Calu3 (cell line): ENCODE measurements around the gene OSBPL5. TPM values are rescaled to one million over a fixed set of nuclear protein-coding genes. Genes with fewer than 3 reads are reported as not detected.

Source experiments
- BruUV-seq: library from RNA; stranded (reverse); fragments of 400-500 nt; replicated peaks from 2 replicates; lab custom pipeline; 2021; lab: Mats Ljungman, UMichigan
- CTCF ChIA-PET: fragments of 300-600 bp; sonication (Branson Sonifier 250); formaldehyde crosslinking; loops from one replicate; lab custom pipeline; 2022; ENCODE audit warnings: antibody characterized with exemption; lab: Charles Lee
- DNase-seq: peaks from one replicate; pipeline ENCODE4 v3.0.0; 2022
- H3K27ac Mint-ChIP-seq: one replicate; pipeline ENCODE4 v1.8.0; 2022; ENCODE audit warnings: mixed read lengths; ENCODE audit not compliant: unreplicated experiment
- H3K27me3 Mint-ChIP-seq: one replicate; pipeline ENCODE4 v1.8.0; 2022; ENCODE audit warnings: mixed read lengths; ENCODE audit not compliant: unreplicated experiment
- H3K36me3 Mint-ChIP-seq: one replicate; pipeline ENCODE4 v1.8.0; 2022; ENCODE audit warnings: mild to moderate bottlenecking, moderate library complexity, mixed read lengths; ENCODE audit not compliant: insufficient read depth, unreplicated experiment
- H3K4me1 Mint-ChIP-seq: one replicate; pipeline ENCODE4 v1.8.0; 2022; ENCODE audit warnings: mild to moderate bottlenecking, low read depth, mixed read lengths; ENCODE audit not compliant: unreplicated experiment
- H3K4me3 Mint-ChIP-seq: one replicate; pipeline ENCODE4 v1.8.0; 2022; ENCODE audit warnings: mild to moderate bottlenecking, low read depth, moderate library complexity, mixed read lengths; ENCODE audit not compliant: unreplicated experiment
- H3K9me3 Mint-ChIP-seq: one replicate; pipeline ENCODE4 v1.8.0; 2022; ENCODE audit warnings: low read depth, mixed read lengths; ENCODE audit not compliant: unreplicated experiment
- intact Hi-C: fragments of 100-400 bp; cut with micrococcal nuclease; formaldehyde crosslinking; loops from one replicate; pipeline ENCODE4 v1.10.0; 2022; ENCODE audit not compliant: unreplicated experiment
- total RNA-seq: library from RNA; stranded (reverse); gene quantifications from 2 replicates; pipeline ENCODE4 v1.2.3, GENCODE V29; 2022
- TF ChIP-seq, protein P1 (sequence below): fragments of 200-600 bp; IDR thresholded peaks from one replicate; pipeline ENCODE4 v1.8.0; 2022; ENCODE audit warnings: antibody characterized with exemption; ENCODE audit not compliant: unreplicated experiment

OSBPL5 gene
- total RNA-seq, 1 experiment from 2014 or later, result 7.1 TPM

DNA sequence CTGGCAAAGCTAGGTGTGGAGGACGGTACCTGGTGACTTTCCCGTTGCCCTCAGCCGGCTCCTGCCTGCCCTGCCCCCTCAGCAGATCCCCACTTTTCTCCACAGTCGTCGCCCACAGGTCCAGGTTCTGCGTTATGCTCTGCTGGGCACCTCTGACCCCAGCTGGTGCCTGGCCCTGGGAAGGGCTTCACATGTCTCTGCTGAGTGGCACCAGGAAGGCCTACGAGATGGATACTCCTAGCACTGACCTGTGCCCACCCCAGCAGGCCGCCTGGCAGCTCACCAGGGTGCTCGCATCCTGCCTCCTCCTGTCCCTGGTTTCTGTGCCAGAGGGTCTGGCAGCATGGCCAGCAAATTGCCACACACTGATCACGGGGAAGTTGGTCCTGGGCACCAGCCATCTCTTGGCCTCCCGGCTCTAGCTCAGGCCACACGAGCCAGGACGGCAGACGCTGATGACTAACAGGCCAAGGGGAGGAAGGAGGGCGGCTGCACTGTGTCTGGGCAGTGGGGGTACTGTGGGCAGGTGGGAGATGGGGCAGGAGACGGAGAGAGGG, 121.7 kb downstream of the OSBPL5 start:
- H3K9me3 Mint-ChIP-seq, result no peaks in the 10 kb centered on the region
- H3K27me3 Mint-ChIP-seq, result no peaks in the 10 kb centered on the region
- intact Hi-C loops, result no loop called here
- H3K4me1 Mint-ChIP-seq, result no peaks in the 10 kb centered on the region
- H3K27ac Mint-ChIP-seq, result no peak overlapping the region
- no peak for DNase-seq
- no peak overlapping the region for H3K4me3 Mint-ChIP-seq
- no TSS peak for BruUV-seq
- peaks cover 36% of the 10 kb centered on the region for H3K36me3 Mint-ChIP-seq
- CTCF ChIA-PET, result no interaction called here
- TF ChIP-seq, protein P1, sequence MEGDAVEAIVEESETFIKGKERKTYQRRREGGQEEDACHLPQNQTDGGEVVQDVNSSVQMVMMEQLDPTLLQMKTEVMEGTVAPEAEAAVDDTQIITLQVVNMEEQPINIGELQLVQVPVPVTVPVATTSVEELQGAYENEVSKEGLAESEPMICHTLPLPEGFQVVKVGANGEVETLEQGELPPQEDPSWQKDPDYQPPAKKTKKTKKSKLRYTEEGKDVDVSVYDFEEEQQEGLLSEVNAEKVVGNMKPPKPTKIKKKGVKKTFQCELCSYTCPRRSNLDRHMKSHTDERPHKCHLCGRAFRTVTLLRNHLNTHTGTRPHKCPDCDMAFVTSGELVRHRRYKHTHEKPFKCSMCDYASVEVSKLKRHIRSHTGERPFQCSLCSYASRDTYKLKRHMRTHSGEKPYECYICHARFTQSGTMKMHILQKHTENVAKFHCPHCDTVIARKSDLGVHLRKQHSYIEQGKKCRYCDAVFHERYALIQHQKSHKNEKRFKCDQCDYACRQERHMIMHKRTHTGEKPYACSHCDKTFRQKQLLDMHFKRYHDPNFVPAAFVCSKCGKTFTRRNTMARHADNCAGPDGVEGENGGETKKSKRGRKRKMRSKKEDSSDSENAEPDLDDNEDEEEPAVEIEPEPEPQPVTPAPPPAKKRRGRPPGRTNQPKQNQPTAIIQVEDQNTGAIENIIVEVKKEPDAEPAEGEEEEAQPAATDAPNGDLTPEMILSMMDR, result no peak

DNA sequence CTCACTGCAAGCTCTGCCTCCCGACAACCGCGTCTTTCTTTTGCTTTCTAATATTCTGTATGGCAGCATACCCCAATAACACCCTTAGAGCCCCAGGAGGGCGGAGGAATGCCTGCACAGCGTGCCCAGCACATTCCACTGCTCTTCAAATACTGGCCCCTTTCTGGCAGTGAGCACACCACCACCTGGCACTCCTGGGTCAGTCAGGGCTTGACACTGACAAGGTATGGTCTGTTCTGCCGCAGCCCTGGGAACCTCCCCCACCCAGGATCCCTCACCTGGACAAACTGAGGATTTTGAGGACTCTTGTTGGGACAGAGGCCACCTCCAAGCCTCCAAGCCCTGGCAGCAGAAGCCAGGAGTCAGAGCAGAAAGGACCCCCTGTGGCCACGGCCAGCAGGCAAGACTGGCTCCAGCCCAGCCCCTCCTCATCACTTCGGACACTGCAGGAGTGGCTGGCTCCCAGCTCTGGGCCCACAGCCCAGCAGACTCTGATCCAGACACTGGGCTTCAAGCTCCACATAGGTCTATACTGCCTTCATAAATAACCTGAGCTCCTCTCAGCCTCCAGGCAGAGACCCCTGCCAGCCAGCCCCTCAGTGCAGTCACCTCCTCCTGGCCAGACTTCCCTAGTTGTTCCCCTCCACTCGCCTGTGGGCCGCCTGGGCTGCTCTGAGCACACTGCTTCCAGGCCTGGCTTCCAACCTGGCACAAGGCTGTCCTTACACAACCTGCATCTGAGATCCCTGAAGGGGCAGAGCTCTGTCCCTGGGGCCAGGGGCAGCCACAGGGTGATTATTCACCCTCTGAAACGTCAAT, 122.4 kb downstream of the OSBPL5 start:
- no peaks in the 10 kb centered on the region for H3K9me3 Mint-ChIP-seq
- H3K27ac Mint-ChIP-seq, result no peak overlapping the region
- TF ChIP-seq, protein P1, result no peak
- no TSS peak for BruUV-seq
- H3K27me3 Mint-ChIP-seq, result no peaks in the 10 kb centered on the region
- no peak for DNase-seq
- no peaks in the 10 kb centered on the region for H3K4me1 Mint-ChIP-seq
- intact Hi-C loops, result no loop called here
- H3K4me3 Mint-ChIP-seq, result no peak overlapping the region
- CTCF ChIA-PET, result no interaction called here
- peaks cover 40% of the 10 kb centered on the region for H3K36me3 Mint-ChIP-seq

DNA sequence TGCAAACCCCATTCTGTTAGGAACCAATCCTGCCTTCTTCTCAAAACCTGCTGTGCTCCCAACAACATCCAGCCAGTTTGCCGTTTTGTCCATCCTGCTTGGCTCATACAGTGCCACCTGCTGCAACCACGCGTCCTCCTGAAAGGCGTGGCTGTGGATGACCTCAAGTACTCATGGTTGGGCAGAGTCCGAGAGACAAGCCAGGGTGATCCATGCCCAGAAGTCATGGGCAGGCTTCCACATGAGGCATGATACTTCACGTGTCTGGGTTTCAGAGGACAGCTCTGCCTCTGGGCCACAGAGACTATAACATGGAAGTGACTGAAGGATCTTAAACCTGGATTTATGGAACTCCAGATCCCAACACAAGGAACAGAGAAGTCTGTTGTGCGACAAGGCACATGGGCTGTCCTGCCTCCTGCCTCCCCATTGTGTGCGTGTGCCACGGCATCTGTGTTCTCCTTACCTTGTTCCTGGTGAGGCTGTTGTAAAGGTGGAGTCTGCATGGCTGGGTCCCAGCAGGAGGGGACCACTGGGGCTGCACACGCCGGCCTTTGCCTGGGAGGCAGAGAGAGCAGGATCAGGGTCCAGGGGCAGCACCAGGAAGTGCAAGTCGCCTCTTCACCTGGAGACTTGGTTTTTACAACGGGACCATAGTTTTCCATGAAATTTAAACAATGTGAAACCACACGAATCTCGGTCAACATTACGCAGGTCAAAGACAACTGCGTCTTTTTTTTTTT, 123.2 kb downstream of the OSBPL5 start:
- DNase-seq, result no peak
- Mint-ChIP-seq H3K4me1 (no peaks in the 10 kb centered on the region), H3K27ac (no peak overlapping the region), H3K36me3 (peaks cover 41% of the 10 kb centered on the region), H3K9me3 (no peaks in the 10 kb centered on the region), H3K4me3 (no peak overlapping the region), H3K27me3 (no peaks in the 10 kb centered on the region)
- CTCF ChIA-PET, result no interaction called here
- TF ChIP-seq, protein P1, result no peak
- BruUV-seq, result no TSS peak
- intact Hi-C loops, result no loop called here

DNA sequence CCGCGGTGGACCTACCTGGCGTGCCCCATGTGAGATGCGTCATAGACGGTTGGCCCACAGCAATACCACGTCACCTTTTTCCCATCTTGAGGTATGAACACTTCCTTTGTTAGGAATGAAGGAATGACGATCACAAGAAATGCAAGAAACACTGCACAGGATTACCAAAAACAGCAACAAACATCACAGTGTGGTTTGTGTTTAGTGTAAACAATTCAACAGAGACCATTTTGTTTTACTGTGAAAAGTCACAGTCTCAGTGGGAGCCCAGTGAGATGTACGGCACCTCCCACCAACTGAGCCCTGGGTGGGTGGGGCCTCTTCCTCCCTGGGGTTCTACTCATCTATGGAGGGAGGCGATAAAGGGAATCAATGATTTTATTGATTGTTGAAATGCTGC, 124.2 kb downstream of the OSBPL5 start:
- no peak for DNase-seq
- no peak overlapping the region for H3K27ac Mint-ChIP-seq
- no TSS peak for BruUV-seq
- TF ChIP-seq, protein P1, result no peak
- H3K36me3 Mint-ChIP-seq, result peaks cover 44% of the 10 kb centered on the region
- no peak overlapping the region for H3K4me3 Mint-ChIP-seq
- CTCF ChIA-PET, result no interaction called here
- no peaks in the 10 kb centered on the region for H3K27me3 Mint-ChIP-seq
- no peaks in the 10 kb centered on the region for H3K9me3 Mint-ChIP-seq
- no peaks in the 10 kb centered on the region for H3K4me1 Mint-ChIP-seq
- intact Hi-C loops, result no loop called here
